GM18861 (cell line): ENCODE results near the gene KRT6A.

Source experiments
- ATAC-seq: cut with Tn5 transposase; IDR thresholded peaks from one replicate; pipeline ENCODE4 v1.9.1; 2021; ENCODE audit not compliant: unreplicated experiment

Gene KRT6A

DNA sequence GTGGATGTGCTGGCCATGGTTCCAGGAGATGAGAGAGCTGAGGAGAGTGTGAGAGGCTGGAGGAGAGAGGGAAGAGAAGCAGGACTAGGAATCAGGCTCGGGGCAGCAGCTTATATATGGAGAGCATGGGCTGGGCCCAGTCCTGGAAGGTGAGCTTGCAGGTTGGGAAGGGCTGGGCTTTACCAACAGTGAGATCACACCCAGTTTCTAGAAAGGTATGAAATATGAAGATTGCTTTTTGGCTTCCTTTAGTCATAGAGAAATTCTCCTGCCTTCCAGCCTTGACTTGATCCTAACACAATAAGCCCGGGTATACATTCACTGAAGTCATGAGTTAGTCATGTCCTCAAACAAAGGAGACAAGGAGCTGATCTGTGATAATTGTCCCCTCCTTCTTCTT, at the start of gene KRT6A:
Gene KRT6A (minus strand): TSS at position 86 of the 400 bp plus-strand sequence. CDS start 69 bp downstream, at position 17.
- no peak for ATAC-seq

- no peak for ATAC-seq
Measured at GRCh38 chr12:52542157-52542556, 49.1 kb upstream of the KRT6A start.

DNA sequence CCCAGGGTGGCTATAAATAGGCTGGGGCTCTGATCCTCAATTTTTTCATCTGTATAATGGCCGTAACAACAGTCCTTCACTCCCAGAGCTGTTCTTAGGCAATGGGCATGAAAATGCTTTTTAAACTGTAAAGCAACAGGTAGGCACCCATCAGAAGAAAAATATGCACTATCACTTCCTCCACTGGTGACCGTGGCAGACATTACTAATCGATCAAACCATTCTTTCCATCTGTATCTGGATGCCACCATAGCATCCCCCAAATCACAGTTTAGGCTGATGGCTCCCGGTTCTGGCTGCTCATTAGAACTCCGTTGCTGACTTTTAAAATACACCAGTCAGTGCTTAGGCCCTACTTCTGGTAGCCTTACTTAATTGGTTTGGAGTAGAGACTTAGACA, 48.7 kb upstream of the KRT6A start:
- no peak for ATAC-seq

- no peak for ATAC-seq
Measured at GRCh38 chr12:52540531-52540930, 47.5 kb upstream of the KRT6A start.

- ATAC-seq, result no peak
Measured at GRCh38 chr12:52539821-52540173, 46.7 kb upstream of the KRT6A start.

DNA sequence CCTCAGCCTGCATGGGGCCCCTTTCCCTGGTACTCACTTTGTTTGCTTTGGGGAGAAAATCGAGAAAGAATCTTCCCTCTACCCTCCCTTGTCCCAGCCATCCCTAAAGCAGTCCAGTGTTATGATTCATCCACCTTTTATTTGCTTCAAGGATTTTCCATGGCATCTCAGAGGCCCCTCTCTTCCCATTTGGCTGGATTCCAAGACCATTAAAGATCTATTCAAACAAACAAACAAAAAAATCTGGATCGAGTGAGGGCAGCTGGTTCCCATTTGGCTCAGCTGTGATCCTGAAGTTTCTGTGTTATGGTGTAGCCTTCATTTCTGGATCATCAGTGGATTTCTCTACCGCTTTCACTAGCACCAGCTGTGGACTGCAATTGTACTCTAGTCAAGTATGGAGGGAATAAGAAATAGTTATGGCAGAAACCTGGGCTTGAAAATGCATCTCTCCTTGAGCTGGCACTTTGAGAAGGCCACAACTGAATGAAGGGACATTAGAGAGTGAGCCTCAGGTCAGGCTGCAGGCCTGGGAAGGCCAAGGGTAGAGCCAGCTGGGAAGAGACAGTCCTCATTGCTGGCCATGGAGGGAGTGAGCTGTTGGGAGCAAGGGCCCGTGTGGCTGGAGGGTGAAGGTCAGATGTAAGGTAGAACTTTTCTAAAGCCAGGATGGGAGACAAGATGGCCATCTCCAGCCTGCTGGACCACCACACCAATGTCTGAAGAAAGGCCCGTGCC, 46.2 kb upstream of the KRT6A start:
- ATAC-seq, result no peak

DNA sequence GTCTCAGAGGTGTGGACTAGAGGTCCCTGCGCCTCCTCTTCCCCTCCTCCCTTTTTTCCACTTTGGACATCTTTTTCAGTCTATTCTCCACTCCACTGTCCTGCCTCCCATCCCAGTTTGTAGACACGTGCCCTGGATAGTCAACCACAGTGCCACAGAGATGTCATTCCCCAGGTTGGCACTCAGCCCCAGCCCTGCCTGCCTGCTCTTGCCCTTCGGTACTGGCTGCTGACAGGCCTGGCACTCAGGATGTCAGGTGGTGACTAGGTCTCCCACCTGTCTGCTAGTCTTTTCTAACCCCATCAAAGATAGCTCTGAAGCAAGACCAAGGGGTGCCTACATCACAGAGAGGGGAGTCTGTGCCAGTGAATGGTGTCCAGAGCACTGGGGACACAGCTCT, 44.0 kb upstream of the KRT6A start:
- ATAC-seq, result no peak

- no peak for ATAC-seq
Measured at GRCh38 chr12:52535574-52535973, 42.5 kb upstream of the KRT6A start.

- no peak for ATAC-seq
Measured at GRCh38 chr12:52534482-52534881, 41.4 kb upstream of the KRT6A start.

DNA sequence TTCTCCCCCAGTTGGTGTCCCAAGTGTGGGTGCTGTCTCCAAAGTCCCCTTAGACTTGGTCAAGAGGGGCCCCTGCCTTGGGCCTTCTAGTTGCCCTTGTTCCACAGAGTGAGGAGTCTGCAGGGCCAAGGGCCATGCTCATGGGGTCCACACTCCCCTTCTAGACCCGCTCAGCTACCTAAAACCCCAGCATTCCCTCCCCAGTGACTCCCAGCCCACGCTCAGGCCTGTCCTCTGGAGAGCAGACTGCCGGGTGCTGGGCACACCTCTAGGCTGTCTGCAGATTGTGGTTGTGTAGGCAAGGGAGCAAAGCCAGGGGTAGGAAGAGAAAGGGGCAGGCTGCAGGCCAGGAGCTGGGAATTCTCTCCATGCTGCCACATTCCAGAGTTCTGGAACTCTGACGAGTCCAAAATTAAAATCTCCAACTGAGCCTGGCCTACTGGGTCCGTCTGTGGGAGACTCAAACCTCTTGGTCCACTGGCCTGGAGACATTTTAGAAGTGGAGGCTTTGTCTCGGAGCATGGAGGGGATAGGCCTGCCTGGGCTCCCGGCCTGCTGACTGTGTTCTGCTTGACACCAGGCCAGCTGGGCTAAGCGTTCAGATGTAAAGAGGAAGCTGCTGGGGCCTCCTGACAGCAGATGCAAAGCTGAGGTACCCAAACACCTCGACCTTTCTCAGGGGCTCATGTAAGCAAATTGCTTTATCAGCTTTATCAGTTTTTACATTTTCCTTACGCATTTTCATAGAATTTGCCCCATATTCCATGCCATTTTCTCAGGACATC, 40.8 kb upstream of the KRT6A start:
- ATAC-seq, result no peak

- no peak for ATAC-seq
Measured at GRCh38 chr12:52532636-52533035, 39.6 kb upstream of the KRT6A start.

- no peak for ATAC-seq
Measured at GRCh38 chr12:52531566-52532300, 38.7 kb upstream of the KRT6A start.

DNA sequence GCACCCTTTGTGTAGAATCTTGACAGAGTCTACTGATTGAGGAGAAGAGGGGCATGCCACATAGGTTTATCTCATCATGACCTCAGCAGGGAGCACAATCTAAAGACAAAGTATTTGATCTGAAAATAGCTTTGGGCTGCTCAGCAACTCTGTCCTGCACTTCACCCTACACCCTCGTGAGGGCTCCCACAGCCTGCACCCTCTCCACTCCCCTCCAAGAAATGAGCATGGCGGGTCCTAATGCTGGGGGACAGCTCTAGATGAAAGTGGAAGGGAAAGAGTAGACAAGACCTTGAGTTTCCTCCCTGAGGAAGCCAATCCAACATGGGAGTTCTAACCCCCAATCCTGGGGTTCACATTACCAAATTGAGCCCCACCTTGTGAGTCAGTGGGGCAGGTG, 37.8 kb upstream of the KRT6A start:
- ATAC-seq, result no peak

DNA sequence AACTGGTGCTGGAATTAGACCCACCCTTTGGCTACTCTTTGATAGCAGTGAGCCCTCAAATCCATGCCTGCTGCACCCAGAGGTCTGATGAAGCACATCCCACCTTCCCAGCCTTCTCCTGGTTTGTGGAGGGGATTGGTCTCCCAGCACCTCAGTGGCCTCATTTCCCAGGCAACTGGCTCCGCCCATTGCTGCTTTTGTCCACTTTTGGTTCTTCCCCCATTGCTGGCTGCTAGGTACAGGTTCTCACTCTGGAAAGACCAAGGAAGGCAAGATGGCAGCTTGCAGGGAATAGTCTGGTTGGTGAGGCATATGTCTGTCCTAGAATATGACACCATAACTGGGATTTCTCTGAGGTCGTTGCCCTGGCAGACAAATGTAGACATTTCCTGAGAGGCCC, 37.3 kb upstream of the KRT6A start:
- no peak for ATAC-seq

DNA sequence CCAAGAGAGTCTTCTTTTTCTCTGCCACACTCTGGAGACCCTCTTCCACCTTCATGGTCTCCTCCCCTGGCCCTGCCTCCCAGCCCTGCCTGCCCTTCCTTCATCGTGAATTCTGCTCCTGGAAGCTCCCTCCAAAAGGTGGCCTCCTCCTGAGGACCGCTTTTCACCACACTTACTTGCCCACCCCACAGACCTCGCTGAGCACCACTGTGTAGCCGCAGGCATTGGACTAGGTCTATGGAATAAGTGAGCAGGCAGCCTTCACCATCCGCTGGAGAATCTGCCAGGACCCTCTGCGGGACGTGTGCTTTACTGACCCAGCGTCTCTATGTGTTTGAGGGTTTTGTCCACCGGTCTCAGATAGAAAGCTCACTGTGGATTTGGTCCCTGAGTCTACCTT, 36.8 kb upstream of the KRT6A start:
- no peak for ATAC-seq

- ATAC-seq, result no peak
Measured at GRCh38 chr12:52529417-52529816, 36.4 kb upstream of the KRT6A start.

GRCh38 chr12:52528641-52529143, 35.6 kb upstream of the KRT6A start:
- ATAC-seq, result no peak

GRCh38 chr12:52527121-52527800, 34.2 kb upstream of the KRT6A start:
- no peak for ATAC-seq

DNA sequence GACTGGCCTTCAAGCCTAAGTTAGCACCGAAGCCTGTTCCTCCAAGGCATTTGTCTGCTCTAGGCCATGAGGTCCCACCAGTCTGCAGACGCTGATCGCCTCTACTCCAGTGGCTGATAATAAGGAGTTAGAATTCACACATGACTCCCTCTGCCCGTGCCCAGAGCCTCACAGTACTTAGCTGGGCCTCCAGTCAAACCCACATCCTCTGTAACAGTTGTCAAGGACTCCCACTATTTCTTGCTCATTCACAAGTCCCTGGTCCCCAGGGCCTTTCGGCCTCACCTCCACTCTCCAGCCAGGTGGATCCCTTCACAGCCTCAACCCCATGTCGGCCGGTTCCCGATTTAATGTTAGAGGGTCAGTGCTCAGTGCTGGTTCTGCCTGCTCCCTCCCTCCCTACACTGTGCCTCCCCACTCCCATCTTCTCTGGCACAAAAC, 33.5 kb upstream of the KRT6A start:
- ATAC-seq, result no peak

DNA sequence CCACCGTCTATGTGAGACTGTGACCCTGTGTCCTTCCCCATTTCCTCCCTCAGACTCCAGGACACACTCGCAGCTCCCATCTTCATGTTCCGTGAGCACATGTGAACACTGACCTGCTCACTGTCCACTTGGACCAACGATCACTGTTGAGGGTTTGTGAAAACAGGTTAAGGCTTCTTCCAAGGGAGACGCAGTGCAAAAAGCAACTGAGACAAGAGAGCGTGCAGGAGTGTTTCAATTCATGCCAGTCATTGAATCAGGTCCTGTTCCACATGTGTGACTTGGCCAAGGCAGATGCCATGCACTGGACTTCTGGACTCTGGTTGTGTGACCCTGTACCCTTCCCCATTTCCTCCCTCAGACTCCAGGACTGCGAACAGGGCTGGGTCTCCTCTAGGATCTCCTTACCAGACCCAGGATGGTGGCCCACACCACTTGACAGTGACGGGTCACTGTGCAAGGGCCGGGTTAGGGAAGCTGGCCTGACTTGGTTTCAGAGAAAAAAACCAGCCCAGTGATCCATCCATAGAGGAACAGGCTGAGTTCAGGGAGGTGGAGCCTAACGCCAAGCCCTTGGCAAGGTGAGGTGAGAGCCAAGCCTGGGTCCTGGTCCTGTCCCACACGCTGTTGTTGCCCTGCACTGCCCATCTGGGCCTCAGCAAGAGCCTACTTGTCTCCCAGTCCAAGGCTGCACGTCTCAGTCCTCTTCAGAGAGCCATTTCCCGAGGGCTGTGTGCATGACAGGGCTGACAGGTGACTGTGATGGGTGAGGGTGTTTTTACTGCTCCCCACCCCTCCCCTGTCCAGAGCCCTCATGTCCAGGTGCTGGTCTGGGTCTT, 32.8 kb upstream of the KRT6A start:
- no peak for ATAC-seq
